KBM-7 (cell line): Measurements from ENCODE around the gene FN3K.
A peak's percentile ranks its signal among the peaks of the same experiment; 100 is the strongest.

Experiments
- DNase-seq: peaks from one replicate; pipeline ENCODE4 v3.0.0-alpha.2; 2015
- in situ Hi-C: fragments of 300-500 bp; cut with MboI; formaldehyde crosslinking; loops from 2 replicates; pipeline ENCODE4 v1.14.3; 2020; ENCODE audit warnings: low sequenced_read_pairs, low pct_unique_long_range_greater_than_20kb, mixed read lengths

FN3K gene

DNA sequence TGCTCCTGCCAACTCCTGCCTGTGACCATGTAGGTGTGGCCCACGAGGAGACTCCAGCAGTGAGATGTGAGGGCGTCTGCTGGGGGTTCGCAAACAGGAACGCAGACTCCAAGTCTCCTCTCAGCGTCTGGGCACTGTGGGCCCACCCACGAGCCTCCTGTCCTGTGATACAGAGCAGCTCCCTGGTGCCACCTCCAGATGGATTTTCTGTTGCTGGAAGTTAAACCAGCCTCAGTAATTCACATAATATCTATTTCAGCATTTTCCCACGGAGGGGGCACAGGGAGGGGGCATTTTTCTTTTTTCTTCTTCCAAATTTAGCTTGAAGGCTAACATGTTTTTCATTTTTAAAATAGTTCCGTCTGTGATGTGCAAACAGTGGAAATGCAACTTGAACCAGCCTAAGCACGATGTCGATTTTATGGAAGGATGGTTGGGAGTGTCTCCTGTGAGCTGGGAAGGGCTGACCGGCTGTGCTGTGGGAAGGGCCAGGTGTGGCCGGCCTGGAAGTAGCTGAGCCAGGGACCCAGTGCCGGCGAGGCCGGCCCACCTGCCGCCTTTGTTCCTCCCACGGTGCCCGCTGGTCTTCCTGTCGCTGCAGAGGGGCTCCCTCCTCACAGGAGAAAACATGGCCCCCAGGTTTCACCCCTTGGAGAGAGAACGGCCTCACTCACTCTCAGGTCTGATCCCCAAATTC lies 33.0 kb upstream of the FN3K start:
- DNase-seq: no peak
- in situ Hi-C loops: no loop called here

DNA sequence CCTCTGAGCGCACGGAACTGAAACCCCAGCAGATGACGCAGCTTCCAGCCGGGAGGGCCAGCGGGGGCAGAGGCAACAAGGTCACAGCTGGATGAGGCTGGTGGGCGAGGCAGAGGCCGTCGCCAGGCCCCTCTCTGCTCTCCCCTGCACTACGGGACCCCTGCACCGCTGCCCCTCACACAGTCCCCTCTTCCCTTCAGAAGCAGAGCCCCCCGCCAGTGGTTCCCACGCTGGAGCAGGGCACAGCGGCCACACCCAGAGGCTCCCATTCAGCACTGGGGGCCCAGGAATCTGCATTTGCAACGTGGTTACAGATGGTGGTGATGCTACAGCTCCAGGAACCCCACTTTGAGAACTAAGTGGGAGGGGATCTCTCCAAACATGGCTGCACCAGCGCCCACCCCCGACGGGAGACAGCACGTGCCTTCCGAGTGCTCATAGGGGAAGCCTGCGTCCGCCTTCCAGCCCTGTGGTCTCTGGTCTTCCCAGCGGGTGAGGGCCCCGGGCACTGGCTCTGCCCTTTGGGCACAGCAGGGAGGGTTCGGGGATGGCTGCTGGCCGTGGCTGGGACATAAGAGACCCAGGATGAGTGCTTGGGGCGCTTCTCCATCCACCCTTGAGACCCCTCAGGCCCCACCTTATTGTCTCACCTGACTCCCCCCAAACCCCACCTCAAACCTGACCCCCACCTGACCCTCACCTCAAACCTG lies 32.2 kb upstream of the FN3K start:
- no peak for DNase-seq
- in situ Hi-C loops: no loop called here

DNA sequence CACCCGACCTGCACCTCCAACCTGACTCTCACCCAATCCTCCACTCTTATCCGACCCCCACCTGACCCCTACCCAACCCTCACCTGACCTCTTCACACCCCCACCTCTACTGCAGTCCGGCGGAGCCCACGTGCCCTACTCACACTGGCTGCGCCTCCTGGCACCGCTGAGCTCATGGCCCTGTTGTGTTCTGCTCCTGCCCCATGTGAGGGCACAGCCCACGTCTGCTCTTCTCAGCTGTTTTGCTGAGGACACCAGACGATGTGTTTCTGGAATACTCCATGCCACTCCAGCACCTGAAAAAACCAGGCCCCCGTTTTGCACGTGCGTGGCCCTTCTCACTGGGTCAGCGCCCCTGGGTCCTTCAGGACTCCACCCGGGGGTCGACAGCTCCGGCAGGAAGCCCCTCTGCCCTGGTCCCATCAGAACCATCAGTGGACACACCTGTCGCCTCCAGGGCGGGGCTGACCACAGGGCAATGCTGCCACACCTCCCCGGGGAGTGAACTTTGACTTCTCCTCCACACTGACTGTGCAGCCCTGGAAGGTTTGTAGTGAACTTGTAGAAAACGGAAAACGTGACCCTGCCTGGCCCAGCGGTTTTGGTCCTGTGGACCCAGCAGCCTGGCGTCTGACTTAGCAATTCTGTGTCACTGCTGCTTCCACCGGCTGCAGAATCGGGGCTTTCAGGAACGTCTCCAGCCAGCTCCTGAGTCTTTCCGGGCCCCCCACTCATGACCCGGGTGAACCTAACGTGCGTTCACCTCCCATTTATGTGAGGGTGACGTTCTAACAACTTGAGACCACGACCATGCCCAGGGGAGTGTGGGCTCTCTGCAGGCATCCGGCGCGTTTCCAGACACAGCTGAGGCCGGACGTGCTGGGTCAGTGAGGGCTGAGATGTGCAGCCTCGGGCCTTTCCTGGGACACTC lies 31.2 kb upstream of the FN3K start:
- in situ Hi-C loops: no loop called here
- no peak for DNase-seq

- DNase-seq: no peak
- in situ Hi-C loops: no loop called here
These were observed 30.5 kb upstream of the FN3K start for GRCh38 chr17:82704886-82705285.

GRCh38 chr17:82705756-82706155 lies 29.7 kb upstream of the FN3K start:
- no peak for DNase-seq
- in situ Hi-C loops: no loop called here

DNA sequence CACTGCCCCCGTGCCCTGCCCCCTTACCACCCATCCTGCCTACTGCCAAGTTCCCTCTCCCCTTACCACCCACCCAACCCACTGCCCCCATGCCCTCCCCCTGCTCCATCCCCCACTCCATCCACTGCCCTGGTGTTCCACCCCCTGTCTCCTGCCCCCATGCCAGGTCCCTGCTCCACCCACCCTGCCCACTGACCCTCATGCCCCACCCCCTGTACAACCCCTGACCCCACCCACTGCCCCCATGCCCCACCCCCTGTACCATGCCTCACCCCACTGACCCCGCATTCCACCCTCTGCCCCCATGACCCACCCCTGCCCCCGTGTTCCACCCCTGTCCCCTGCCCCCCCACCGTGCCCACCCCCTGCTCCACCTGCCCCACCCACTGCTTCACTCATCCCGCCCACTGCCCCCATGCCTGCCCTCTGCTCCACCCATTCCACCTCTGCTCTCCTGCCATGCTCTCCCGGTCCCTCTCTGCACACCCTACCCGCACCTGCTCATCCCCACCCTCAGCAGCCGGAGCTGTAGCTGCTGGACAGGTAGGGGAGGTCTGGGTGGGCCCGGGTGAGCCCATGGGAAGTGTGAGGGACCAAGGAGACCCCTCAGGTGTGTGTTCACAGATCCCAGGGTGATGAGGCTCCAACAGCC lies 26.3 kb upstream of the FN3K start:
- DNase-seq: no peak
- in situ Hi-C loops: no loop called here

GRCh38 chr17:82709676-82710498 lies 25.5 kb upstream of the FN3K start:
- no peak for DNase-seq
- in situ Hi-C loops: no loop called here

GRCh38 chr17:82710499-82711232 lies 24.7 kb upstream of the FN3K start:
- no peak for DNase-seq
- in situ Hi-C loops: no loop called here

- in situ Hi-C loops: no loop called here
- no peak for DNase-seq
These were observed 22.2 kb upstream of the FN3K start for GRCh38 chr17:82713071-82713723.

DNA sequence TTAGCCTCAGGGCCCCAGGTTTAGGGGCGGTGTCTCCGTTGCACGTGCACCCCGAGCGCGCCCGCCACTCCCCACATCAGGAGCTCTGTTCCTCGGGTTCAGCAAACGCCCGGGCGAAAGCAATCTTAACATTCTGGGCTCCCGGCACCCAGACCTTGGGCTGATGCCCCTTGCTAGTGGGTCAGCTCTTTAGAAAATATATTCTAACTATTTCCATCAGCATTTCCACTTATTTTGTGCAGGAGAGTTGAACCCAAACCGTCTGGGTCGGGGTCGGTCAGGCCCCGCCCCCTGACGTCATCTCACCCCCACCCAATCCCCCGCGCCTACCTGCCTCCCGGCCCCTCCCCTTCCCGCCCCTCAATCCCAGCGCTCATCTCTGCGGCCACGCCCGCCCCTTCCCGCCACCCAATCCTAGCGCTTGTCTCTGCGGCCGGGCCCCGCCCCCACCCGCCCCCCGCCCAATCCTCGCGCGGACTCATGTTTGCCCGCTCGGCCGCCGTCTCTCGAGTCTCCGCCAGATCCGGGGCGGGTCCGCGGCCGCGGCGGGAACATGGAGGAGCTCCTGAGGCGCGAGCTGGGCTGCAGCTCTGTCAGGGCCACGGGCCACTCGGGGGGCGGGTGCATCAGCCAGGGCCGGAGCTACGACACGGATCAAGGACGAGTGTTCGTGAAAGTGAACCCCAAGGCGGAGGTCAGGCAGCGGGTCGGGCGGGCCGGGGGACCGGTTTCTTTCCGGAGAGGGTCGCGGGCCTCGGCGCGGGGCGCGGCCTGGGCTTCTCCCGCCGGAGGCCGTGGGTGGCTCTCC lies 19.0 kb upstream of the FN3K start, which contains the start of gene FN3KRP:
Gene FN3KRP, plus strand, starts transcription at position 504 of the 808 bp plus-strand sequence. Its CDS starts 50 bp downstream, at position 554.
- in situ Hi-C loops: no loop called here
- peak; percentile 75 for DNase-seq

GRCh38 chr17:82718986-82719685 lies 16.3 kb upstream of the FN3K start:
- in situ Hi-C loops: no loop called here
- no peak for DNase-seq

DNA sequence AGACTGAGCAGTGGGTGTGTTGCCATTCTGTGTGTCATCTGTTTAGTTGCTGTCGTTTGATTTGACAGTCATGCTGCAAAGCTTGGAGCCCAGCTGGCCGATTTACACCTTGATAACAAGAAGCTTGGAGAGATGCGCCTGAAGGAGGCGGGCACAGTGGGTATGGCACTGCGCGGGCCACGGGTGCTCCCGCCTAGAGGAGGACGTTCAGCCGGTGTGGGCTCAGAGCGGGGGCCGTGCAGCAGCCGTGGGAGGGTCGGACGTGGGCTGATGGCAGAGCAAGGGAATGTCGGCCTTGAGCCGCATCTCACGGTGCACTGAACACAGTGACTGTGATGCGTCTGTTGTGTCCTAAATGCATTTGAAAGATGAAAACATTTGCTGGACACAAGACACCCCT lies 15.2 kb upstream of the FN3K start:
- no peak for DNase-seq
- in situ Hi-C loops: no loop called here

DNA sequence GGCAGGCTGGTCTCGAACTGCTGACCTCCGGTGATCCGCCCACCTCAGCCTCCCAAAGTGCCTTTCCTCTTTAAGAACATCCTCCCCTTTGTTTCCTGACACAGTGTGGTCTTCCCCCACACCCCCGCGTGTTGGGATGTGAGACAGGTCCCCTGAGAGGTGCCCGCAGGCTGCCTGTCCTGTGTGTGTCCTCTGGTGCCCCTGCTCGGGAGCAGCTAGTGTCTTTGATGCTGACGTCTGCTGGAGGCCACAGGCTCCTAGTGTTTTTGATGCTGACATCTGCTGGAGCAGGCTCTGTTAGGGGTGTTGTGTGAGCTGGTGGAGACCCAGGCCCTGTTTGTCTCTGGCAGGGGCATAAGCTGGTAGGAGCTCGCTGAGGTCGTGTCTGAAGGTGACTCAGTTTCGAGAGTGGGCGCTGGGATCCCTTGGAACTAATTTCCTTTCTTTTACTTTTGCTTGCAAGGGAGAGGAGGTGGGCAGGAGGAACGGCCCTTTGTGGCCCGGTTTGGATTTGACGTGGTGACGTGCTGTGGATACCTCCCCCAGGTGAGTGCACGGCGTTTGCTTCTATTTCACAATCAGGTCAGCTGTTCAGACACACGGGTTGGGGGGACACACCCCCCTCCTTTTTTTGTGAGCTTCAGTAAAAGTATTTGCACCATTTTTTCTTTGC lies 12.9 kb upstream of the FN3K start:
- in situ Hi-C loops: no loop called here
- DNase-seq: no peak

GRCh38 chr17:82723169-82723807 lies 12.1 kb upstream of the FN3K start:
- DNase-seq: no peak
- in situ Hi-C loops: no loop called here

DNA sequence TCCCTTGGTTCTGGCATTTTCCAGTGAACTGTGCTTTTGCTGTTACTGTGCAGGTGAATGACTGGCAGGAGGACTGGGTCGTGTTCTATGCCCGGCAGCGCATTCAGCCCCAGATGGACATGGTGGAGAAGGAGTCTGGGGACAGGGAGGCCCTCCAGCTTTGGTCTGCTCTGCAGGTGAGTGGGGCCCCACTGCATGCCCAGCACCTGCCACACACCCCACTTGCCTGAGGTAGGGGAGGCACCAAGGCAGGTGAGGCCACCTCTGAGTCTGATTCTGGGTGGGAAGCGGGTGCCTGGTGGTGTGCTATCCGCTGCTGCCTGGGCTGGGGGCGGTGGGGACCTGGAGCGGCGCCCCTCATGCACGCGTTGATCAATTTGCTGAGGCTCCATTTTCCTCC lies 9.0 kb upstream of the FN3K start:
- in situ Hi-C loops: no loop called here
- DNase-seq: no peak
